Right atrium auricular region (tissue), 2 donors: ENCODE results near the gene NUP205. TPM values are rescaled to one million over a fixed set of nuclear protein-coding genes. Genes with fewer than 3 reads are reported as not detected.

ENCODE experiments used
- DNase-seq: peaks from one replicate; pipeline ENCODE4 v3.0.0-alpha.2; 2019; ENCODE audit warnings: low spot score
- H3K27ac ChIP-seq, 2 donors: fragments of 200-600 bp; sonication (generic); 1 replicate in 1 of 2; 2 replicates in 1 of 2; pipeline ENCODE4 v1.5.1; 2016 to 2019
- H3K27me3 ChIP-seq, 2 donors: fragments of 200-600 bp; sonication (generic); one replicate each; pipeline versions ENCODE4 v1.5.1 to v1.6.0; 2017 to 2019
- H3K36me3 ChIP-seq: fragments of 200-600 bp; sonication (generic); one replicate; pipeline ENCODE4 v1.5.1; 2016
- H3K4me1 ChIP-seq, 2 donors: fragments of 200-600 bp; sonication (generic); one replicate each; pipeline versions ENCODE4 v1.5.1 to v1.6.0; 2017 to 2019
- H3K4me3 ChIP-seq, 2 donors: fragments of 200-600 bp; sonication (generic); 1 replicate in 1 of 2; 2 replicates in 1 of 2; pipeline ENCODE4 v1.5.1; 2017 to 2019; ENCODE audit warnings: mild to moderate bottlenecking in 1 of 2, moderate library complexity in 1 of 2
- H3K9me3 ChIP-seq, 2 donors: fragments of 200-600 bp; sonication (generic); one replicate each; pipeline ENCODE4 v1.5.1; 2019
- total RNA-seq, 2 donors: library from RNA; depleted of rRNA; stranded (reverse); fragments of >200 nt; gene quantifications; one replicate each; pipeline ENCODE4 v1.1.0, GENCODE V29; 2016
- TF ChIP-seq, protein P1 (sequence below), 2 donors: fragments of 200-600 bp; sonication (generic); IDR thresholded peaks; one replicate each; pipeline ENCODE4 v1.5.1; 2019; ENCODE audit warnings: antibody characterized with exemption in 2 of 2

The NUP205 gene, protein sequence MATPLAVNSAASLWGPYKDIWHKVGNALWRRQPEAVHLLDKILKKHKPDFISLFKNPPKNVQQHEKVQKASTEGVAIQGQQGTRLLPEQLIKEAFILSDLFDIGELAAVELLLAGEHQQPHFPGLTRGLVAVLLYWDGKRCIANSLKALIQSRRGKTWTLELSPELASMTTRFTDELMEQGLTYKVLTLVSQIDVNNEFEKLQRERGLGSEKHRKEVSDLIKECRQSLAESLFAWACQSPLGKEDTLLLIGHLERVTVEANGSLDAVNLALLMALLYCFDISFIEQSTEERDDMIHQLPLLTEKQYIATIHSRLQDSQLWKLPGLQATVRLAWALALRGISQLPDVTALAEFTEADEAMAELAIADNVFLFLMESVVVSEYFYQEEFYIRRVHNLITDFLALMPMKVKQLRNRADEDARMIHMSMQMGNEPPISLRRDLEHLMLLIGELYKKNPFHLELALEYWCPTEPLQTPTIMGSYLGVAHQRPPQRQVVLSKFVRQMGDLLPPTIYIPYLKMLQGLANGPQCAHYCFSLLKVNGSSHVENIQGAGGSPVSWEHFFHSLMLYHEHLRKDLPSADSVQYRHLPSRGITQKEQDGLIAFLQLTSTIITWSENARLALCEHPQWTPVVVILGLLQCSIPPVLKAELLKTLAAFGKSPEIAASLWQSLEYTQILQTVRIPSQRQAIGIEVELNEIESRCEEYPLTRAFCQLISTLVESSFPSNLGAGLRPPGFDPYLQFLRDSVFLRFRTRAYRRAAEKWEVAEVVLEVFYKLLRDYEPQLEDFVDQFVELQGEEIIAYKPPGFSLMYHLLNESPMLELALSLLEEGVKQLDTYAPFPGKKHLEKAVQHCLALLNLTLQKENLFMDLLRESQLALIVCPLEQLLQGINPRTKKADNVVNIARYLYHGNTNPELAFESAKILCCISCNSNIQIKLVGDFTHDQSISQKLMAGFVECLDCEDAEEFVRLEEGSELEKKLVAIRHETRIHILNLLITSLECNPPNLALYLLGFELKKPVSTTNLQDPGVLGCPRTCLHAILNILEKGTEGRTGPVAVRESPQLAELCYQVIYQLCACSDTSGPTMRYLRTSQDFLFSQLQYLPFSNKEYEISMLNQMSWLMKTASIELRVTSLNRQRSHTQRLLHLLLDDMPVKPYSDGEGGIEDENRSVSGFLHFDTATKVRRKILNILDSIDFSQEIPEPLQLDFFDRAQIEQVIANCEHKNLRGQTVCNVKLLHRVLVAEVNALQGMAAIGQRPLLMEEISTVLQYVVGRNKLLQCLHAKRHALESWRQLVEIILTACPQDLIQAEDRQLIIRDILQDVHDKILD (N-terminal part only)
- total RNA-seq: 10 to 100 TPM; 14.3 to 17.2 TPM

DNA sequence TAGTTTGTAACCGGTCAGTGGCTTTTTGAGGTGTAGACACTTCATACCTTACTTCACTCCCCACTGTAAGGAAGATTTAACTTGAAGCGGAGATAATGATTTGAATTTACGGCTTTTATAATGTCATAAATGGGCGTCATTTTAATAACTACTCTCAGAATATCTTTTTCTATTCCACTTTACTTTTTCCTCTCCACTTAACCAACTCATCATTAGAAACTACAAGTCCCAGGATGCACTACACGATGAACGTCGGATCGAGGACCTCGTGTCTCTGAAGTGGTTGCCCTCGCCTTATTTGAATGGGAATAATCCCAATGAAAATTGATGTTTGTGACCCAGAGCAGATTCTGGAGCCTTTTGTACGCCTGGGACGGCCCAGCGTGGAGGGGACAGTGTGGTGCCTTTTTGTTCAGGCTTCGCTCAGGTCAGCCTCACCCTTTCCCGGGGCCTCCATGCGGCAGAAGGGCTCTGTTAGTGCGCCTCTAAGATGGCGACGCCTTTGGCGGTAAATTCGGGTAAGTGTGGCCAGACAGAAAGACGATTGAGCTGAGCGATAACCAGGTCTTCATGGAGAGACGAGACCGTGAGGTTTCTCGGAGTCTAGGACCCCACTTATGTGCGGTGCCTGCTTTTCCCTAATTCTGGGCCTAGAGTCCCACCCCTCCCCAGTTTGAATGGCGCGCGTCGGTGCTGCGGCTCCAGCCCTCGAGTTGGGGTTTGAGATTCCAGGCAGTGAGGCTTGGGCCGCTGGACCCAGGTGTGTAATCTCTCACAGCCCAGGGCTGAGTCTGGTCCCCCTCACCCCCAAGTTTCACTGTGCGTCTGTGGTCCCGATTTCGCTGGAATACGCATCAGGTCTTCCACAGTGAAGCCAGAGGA, at the start of gene NUP205:
TSS of gene NUP205 (plus strand) at position 463 of the 882 bp plus-strand sequence. CDS start at position 491, 28 bp downstream.
- H3K27me3 ChIP-seq: no peaks in the 10 kb centered on the region

DNA sequence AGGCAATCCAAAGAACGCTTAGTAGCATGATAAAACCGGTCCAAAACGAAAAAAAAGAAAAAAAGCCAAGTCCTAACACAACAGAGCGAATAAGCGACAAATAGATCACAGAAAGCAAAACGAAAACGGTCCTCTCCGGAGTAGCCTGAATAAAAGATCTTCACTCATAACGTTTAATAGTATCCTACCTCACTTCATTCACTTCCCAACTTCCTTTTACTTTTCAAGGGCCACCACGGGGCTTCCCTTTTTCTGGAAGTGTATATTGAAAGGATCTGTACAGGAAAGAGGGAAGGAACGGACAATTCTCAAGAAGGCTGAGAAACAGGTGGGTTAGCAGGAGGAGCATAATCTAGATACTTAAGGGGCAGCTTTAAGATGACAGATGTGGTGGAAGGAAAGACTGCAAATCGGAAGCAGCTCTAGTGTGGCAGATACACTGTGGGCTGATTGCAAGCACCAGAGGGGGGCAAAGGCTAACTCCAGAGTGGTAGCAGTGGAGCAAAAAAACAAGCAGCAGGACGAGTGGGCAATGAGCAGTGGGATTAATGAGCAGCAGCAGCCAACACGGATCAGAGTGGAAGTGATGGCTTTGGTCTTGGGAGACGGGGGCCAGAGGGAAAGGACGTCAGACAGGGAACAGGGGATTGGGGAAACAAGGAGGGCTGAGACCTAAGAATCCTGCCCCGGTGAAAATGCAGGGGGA, 48.7 kb upstream of the NUP205 start:
- Histone ChIP-seq H3K27ac (peak overlapping the region; percentile 92 to 95), H3K4me3 (peak overlapping the region; percentile 78 to 86), H3K27me3 (no peaks in the 10 kb centered on the region), H3K9me3 (no peaks in the 10 kb centered on the region), H3K4me1 (peaks cover 0 to 25% of the 10 kb centered on the region in 2 donors), H3K36me3 (no peaks in the 10 kb centered on the region)
- TF ChIP-seq, protein P1, sequence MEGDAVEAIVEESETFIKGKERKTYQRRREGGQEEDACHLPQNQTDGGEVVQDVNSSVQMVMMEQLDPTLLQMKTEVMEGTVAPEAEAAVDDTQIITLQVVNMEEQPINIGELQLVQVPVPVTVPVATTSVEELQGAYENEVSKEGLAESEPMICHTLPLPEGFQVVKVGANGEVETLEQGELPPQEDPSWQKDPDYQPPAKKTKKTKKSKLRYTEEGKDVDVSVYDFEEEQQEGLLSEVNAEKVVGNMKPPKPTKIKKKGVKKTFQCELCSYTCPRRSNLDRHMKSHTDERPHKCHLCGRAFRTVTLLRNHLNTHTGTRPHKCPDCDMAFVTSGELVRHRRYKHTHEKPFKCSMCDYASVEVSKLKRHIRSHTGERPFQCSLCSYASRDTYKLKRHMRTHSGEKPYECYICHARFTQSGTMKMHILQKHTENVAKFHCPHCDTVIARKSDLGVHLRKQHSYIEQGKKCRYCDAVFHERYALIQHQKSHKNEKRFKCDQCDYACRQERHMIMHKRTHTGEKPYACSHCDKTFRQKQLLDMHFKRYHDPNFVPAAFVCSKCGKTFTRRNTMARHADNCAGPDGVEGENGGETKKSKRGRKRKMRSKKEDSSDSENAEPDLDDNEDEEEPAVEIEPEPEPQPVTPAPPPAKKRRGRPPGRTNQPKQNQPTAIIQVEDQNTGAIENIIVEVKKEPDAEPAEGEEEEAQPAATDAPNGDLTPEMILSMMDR (IDR thresholded peaks at IDR 0.05): no peak
- DNase-seq: no peak

More for the DNA sequence above, at the start of gene NUP205:
- peak within 1 kb of the TSS; percentile 52 to 88 for H3K4me3 ChIP-seq
- no peaks in the 10 kb centered on the region for H3K36me3 ChIP-seq
- peak within 1 kb of the TSS; percentile 88 to 92 for H3K27ac ChIP-seq
- no peaks in the 10 kb centered on the region for H3K9me3 ChIP-seq
- DNase-seq: peak; percentile 64
- TF ChIP-seq, protein P1 (IDR thresholded peaks at IDR 0.05): no peak
- H3K4me1 ChIP-seq: peaks cover 0 to 8% of the 10 kb centered on the region in 2 donors

DNA sequence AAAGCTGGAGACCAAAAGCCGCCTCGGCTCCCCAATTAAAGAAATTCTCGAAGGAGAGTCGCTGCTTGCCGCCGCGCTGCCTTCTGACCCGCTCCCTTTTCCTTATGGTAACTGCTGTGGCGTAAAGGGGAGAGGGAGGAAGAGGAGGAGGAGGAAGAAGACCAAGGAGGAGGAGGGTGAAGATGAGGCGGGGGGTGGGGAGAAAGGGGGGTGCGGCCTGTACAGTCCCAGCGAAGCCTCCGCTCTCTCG, 48.2 kb upstream of the NUP205 start:
- no peak for DNase-seq
- Histone ChIP-seq H3K9me3 (no peaks in the 10 kb centered on the region), H3K27ac (peak overlapping the region; percentile 92 to 95), H3K4me3 (peak overlapping the region; percentile 78 to 86), H3K27me3 (no peaks in the 10 kb centered on the region), H3K4me1 (peaks cover 0 to 25% of the 10 kb centered on the region in 2 donors), H3K36me3 (no peaks in the 10 kb centered on the region)
- TF ChIP-seq, protein P1 (IDR thresholded peaks at IDR 0.05): no peak

DNA sequence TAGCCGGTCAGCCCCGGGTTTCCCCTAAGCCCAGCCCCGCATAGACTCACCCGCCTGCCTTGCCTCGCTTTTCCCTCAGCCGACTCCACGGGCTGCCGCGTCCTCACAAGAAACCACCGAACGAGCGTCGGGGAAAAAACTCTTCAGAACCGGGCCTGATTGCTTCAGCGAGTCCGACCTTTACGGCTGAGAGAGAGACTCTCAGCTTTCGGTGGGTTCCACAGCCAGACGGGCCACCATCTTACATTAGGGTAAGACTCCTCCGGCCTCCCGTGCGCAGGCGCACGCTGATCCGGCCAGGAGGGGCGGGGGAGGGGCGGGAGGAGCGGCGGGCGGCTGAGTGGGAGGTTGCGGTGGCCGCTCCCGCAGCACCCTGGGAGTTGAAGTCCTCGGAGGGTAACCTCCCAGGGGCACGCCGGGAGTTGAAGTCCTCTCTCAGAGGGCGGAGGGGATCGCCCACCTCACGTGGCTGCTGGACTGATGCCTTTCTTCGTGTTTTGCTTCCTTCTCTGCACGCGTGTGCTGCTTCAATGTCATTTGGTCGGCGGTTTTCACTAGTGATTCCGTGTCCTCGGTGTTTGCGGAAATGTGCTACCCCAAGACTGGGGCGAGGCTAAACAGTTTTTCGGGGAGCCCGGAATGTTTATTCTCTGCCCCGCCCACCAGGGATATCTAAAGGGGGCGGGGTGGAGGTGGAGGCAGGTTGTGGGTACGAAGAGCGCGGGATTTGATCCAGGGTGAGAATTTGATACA, 47.7 kb upstream of the NUP205 start, which contains the start of gene CNOT4:
TSS of gene CNOT4 (minus strand) at position 264 of the 753 bp plus-strand sequence. CDS start 71,771 bp downstream, outside the sequence.
- TF ChIP-seq, protein P1 (IDR thresholded peaks at IDR 0.05): no peak
- Histone ChIP-seq H3K27me3 (no peaks in the 10 kb centered on the region), H3K9me3 (no peaks in the 10 kb centered on the region), H3K4me1 (peaks cover 0 to 25% of the 10 kb centered on the region in 2 donors), H3K4me3 (peak within 1 kb of the TSS; percentile 78 to 86), H3K27ac (peak within 1 kb of the TSS; percentile 92 to 95), H3K36me3 (no peaks in the 10 kb centered on the region)
- peak; percentile 95 for DNase-seq
